GM23338 (cell line): Measurements from ENCODE around the gene GLIS2. TPM values are rescaled to one million over a fixed set of nuclear protein-coding genes. Genes with fewer than 3 reads are reported as not detected.

ENCODE experiments used
- CREB1 ChIP-seq: fragments of 250-450 bp; sonication (Bioruptor Pico); IDR thresholded peaks from 2 replicates; pipeline ENCODE4 v1.5.0; 2020; ENCODE audit warnings: low read depth, mild to moderate bottlenecking, moderate library complexity
- ETS1 ChIP-seq: IDR thresholded peaks from 2 replicates; pipeline ENCODE4 v1.6.1; 2016; ENCODE audit warnings: antibody characterized with exemption
- REST ChIP-seq: IDR thresholded peaks from one replicate; pipeline ENCODE4 v1.6.1; 2018; ENCODE audit warnings: antibody characterized with exemption; ENCODE audit not compliant: unreplicated experiment
- STAT1 ChIP-seq: IDR thresholded peaks from one replicate; pipeline ENCODE4 v1.6.1; 2016; ENCODE audit warnings: antibody characterized with exemption; ENCODE audit not compliant: unreplicated experiment
- ZNF114 ChIP-seq: fragments of 250-450 bp; sonication (Bioruptor Pico); IDR thresholded peaks from 2 replicates; pipeline ENCODE4 v1.5.0; 2020; ENCODE audit warnings: mild to moderate bottlenecking, moderate library complexity
- ZNF462 ChIP-seq: fragments of 250-450 bp; sonication (Bioruptor Pico); IDR thresholded peaks from 2 replicates; pipeline ENCODE4 v1.5.0; 2020; ENCODE audit warnings: mild to moderate bottlenecking, moderate library complexity
- polyA plus RNA-seq: library from polyadenylated mRNA; unstranded; fragments of >200 nt; fragmentation: Nextera tagmentation; extraction: Ambion mirVana; gene quantifications from 2 replicates; pipeline ENCODE4 v1.2.1, GENCODE V29; 2016
- total RNA-seq: library from RNA; depleted of rRNA; stranded (reverse); fragments of >200 nt; shearing (Covaris generic); gene quantifications from 2 replicates; pipeline ENCODE4 v1.2.3, GENCODE V29; 2014

GLIS2 gene
- total and polyA plus RNA-seq, 2 experiments from 2014 or later: 8.2 to 10.2 TPM

GRCh38 chr16:4364196-4365013 is 48.5 kb downstream of the GLIS2 start (continued):
- TF ChIP-seq ZNF462 (CRISPR knock-in tag) (no peak), STAT1 (no peak), ETS1 (no peak), ZNF114 (CRISPR knock-in tag) (no peak), CREB1 (CRISPR knock-in tag) (no peak), REST (no peak)
